ENCODE results near the gene CTNNB1.
A peak's percentile ranks its signal among the peaks of the same experiment; 100 is the strongest.

CTNNB1 gene

DNA sequence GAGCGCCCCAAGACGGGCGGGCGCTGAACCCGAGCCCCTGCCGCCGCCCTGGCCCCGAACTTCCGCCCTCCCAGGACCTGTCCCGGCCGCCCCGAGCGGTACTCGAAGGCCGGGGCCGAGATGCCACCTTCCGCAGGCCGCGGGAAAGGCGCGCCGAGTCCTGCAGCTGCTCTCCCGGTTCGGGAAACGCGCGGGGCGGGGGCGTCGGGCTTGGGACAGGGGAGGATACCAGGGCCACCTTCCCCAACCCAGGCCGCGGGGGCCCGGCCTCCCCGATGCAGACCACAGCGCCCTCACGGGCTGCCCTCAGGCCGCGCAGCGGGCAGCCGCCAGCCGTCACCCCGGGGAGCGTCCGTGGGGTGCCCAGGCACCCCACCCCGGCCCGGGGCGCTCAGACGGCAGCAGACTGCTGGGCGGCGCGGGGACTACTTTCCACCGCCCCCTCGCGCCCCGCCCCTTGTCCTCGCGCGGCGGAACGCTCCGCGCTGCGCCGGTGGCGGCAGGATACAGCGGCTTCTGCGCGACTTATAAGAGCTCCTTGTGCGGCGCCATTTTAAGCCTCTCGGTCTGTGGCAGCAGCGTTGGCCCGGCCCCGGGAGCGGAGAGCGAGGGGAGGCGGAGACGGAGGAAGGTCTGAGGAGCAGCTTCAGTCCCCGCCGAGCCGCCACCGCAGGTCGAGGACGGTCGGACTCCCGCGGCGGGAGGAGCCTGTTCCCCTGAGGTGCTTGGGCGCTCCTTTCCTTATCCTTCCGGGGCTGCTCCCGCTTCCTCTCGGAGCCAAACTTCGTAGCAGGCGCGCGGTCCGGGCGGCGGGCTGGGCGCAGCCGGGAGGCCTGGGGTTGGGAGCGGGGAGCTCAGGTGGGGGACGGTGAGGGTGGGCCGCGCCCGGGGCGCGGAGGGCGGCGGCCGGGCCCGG, at the start of gene CTNNB1:
CTNNB1 (plus strand) TSS at position 556 of the 916 bp plus-strand sequence. CDS start 24,564 bp downstream, outside the sequence.
- DNase-seq (ENCODE audit: low read depth) = peak; percentile 84

DNA sequence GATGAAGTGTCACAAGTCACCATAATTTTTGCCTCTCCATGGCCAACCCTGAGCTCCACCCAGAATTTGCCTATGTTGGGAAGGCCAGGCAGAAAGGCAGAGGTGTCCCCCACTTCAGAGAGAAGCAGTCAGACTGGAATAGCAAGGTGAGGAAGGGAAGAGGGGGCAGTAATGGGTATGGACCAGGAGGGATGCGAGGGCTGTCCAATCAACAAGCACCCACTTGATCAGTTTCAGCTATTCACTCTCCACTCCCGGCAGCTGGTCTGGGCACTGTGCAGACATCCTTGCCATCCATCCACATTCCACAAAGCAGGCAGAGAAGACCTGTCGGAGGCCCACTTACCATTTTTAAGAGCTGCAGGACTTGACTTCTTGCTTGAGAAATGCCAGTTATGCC, 43.5 kb upstream of the CTNNB1 start:
- no peak for DNase-seq (ENCODE audit: low read depth)

DNA sequence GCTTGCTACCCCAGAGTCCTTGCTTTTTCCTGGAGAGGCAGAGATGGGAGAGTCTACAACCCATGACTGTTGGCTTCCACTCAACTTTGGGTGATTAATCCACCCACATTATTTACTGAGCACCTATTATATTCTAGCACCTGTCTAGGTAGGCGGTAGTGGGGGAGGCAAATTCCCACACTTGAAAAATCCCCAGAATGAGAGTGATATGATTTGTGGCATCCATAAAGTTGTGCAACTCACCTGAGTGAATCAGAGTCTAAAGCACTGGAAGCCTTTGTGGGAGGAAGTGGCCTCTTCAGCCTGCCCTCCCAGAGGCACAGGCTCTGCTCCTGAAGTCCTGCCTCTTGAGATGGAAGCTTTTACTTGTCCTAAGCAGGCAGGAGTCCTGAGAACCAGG, 40.4 kb upstream of the CTNNB1 start:
- DNase-seq (ENCODE audit: low read depth) = no peak

DNA sequence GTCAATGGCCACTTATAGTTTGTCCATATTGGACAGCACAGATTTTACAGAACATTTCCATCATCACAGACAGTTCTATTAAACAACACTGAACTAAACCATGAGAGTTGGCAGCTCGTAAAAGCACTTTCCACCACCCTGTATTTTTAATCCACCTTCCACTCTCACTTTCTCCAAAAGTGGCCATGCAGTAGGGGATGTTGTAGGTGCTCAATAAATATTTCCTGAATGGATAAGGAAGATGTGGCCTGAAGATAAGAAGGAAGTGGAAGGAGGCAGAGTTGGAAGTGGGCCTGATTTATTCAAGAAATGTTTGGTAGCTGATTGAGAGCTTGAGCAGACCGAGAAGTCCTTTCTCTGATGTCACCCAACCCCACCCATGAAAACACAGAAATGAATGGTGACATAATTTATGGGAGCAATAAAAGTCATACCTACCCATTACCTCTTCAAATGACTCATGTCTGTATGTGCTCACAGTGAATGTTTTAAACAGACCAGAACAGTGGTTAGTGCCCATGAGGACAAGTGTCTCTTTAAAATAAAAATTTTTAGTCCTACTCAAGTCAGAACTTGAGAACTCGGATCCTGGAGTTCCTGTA, 39.6 kb upstream of the CTNNB1 start:
- DNase-seq (ENCODE audit: low read depth) = no peak

DNA sequence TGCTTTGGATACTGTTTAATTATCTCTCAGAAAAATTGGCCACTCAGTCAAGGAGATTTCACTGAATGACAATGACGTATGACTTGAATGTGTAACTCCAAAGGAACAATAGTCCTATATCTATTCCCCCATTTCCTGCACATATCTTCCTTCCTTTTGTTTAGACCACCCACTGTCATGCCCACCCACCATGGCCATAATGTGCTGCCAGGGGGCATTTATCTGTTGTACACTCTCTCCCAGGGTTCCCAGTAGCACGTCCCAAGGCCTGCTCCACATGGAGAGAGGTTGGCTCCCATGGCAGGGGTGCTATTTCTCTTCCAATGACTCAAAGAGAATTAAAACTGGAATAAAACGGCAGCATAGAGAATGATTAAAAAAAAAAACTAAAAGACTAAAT, 36.8 kb upstream of the CTNNB1 start:
- no peak for DNase-seq (ENCODE audit: low read depth)

DNA sequence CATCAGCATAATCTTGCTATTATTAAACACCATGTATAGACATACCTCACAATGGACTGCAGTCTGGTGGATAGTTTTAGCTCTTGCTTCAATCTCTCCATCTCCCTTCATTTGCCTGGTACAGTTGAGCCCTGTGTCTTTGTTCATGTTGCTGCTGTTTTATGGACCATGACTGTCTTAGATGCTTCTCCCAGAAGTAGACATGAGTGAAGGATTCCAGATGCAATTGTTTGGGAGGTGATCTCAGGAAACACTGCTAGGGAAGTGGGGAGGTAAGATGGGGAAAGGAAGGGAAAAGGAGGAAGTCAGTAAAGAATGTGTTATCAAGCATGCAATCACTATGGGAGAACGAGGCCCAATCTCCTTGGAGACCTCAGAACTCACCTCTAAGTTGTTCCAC, 36.3 kb upstream of the CTNNB1 start:
- DNase-seq (ENCODE audit: low read depth) = no peak

DNA sequence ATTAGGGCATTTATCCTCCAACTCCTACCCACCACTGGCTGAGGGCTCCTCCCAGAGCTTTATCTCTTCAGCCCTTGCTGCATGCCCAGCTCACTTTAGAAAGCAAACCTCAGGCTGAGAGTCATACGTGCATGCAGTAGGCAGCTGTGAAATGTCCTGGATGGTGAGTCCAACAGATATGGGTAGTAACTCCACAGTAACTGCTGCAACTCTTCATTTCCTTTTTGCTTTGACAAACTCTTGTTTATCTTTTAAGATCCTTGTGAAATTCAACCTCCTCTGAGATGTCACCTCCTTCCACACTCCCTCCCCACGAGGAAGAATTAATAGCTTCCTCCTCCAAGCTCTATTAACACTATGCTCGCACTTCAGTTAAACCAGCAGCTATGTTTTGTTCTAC, 35.9 kb upstream of the CTNNB1 start:
- DNase-seq (ENCODE audit: low read depth) = no peak

DNA sequence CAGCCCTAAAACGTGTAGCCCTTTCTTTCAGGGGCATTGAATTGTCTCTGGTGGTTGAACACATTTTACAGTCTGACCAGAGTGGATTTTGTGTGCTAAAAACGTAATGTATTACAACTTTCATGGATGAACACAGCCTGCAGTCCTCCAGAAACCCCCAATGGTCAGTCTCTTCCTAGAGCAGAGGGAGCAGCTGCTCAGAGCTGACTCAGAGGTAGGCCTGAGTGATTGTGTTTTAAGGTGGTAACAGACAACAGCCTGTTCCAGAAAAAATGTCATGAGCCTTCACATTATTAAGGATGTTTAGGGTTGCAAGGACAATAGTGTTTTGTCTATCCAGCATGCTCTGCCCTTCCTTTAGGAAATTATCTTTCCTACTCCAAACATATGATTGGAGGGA, 34.5 kb upstream of the CTNNB1 start:
- no peak for DNase-seq (ENCODE audit: low read depth)

DNA sequence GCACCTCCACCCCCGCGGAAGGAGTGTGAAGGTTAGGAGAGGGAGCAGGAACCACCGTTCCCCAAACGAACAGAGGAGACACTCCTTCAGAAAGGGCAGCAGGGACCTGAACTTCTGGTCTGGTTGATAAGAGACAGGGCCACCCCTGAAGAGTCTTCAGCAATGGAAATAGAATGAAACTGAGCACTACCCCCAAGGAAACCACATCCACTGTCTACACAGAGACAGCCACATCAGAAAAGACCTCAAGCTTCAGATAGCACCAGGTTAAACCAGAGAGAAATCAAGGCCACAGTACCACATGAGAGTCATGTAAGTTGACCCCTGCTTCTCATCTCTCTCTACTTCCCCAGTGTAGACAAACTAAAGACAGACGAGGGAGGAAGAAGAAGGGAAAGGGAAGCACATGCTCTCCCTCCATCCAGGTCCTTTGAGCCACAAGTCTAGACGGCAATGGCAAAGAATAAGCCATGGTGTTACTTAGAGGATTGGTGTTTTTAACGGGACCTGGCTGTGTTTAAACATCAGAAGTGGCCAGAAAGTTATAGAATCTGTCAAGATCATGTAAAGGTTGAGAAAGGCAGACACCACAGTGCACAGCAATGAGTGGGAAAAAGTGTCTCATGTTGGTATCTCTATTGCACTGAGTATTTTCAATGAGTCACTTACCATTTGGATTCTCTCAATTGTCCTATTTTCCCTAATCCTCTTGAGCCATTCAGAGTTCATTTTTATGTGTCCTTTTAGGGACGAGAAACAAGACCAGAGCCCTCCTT, 31.4 kb upstream of the CTNNB1 start:
- no peak for DNase-seq (ENCODE audit: low read depth)

DNA sequence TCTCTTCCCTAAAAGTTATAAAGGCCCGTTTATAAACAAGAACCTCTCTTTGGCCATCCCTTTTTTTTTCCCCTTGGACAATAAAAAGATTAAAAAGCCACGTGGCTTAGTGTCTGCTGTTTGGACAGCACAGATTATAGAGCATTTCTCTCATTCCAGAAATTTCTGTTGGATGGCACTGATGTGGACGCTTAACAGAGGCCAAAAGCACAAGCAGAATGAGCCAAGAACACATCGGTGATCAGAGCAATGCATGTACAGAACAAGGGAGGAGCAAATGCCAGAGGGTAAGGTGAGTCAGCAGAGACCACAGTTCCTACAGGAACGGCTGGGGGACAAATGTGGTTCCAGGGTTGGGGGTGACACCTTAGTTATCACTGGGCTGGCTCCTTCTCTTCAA, 30.3 kb upstream of the CTNNB1 start:
- DNase-seq (ENCODE audit: low read depth) = no peak

DNA sequence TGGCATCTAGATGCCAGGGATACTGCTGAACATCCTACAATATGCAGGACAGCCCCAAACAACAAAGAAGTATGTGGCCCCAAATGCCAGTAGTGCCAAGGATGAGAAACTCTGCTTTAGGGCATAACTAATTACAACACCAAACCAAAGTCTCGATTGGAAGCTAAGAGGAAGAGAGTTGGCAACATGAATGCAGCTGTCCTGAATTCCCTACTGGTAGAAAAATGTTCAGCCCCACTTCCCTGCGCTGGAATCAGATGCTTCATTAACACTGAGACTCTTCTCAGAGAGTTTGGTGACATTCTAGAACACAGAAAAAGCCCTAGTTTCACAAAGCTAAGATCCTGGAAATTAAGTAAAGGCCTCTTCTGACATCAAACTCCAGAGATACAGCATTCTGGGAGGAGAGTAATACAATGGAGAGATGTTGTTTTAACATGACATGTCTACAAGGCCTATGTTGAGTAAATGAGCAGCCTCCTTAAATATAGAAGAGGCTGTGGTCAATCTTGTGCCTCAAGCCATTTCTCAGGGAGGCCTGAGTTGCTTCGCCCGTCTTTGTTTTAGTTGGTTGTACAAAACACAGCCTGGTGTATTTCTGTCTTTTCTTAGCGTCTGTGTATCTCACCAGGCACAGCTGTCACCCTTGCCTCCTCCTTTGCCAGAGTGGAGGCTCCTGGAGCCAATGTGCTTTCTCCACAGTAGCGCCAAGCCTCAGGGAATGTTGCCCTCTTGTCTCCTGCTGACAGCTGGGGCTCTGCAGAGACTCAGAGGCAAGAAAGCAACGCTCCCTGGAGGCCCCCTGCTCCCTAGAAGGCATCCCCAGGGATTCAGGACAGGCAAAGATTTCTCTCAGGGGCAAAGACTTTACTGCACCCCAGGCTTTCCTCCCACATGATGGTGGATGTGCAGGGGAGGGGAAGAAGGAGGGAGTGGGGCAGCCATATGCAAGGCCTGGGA, 25.1 kb upstream of the CTNNB1 start:
- no peak for DNase-seq (ENCODE audit: low read depth)

DNA sequence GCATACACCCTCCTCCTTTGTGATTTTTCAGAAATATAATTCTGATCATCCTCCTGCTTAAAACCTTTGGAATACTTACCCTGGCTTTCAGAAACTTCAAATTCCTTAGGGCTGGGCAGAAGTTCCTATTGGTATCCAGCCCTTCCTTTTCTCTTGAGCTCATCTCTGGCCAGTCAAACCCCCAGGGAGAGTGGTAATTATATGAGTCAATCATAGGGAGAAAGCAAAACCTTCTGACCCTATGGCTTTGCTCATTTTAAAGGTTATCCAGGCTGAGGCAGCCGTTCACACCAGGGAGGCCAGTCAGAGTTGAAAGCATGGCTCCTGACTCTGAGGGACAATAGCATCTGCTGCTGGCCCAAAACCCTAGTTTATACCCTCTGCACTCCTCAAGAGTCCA, 23.9 kb upstream of the CTNNB1 start:
- no peak for DNase-seq (ENCODE audit: low read depth)

DNA sequence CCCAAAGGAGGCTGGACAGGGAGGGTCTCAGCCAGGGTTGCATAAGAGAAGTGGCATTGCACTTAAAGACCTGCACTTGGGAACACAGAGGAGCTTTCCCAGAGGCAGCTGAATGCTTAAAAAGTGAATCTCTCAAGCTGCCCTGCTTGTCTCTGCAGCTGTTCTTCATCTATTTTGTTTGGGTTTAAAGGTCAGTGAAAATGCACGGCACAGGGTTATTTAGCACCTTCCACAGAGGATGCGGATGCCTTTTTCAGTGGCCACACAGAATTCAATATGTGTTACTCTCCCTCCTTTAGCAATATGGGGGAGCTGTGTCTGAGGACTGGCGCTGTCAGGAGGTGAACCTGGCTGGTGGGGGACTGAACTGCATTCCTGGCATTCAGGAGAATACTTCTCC, 22.7 kb upstream of the CTNNB1 start:
- DNase-seq (ENCODE audit: low read depth) = no peak

DNA sequence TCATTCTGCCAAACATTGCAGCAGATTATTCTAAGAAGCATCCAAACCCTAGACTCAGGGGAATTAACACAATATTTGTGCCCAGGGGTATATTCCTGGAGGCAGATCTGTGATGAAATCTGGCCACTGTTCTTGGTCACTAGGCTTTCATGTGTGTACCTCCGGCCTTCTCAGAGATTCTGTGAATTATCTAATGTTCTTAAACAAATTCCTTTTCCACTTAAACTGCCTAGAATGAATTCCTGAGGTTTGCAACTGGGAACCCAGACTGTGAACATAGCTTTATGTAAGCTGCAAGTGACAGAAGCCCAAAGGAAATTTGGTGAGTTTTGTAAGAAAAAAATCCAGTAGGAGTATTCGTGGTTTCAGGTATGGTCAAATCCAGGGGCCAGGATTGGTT, 20.7 kb upstream of the CTNNB1 start:
- no peak for DNase-seq (ENCODE audit: low read depth)

DNA sequence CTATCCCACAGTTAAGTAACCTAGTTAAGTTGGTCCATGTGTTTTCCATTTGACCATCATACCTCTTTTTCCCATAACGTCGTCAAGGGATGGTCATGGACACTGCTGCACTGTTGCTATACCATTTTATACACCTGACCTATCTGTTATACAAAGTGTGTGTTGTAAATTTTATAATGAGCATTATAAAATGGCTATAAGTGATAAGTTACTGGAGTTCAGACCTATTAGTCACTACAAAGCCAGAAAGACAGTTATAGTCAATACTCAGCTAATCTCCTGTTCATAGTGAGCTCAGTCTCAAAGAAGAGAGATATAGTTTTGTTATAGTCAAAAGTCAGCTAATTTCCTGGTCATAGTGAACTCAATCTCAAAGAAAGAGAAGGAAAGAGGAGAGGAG, 18.9 kb upstream of the CTNNB1 start:
- DNase-seq (ENCODE audit: low read depth) = no peak

DNA sequence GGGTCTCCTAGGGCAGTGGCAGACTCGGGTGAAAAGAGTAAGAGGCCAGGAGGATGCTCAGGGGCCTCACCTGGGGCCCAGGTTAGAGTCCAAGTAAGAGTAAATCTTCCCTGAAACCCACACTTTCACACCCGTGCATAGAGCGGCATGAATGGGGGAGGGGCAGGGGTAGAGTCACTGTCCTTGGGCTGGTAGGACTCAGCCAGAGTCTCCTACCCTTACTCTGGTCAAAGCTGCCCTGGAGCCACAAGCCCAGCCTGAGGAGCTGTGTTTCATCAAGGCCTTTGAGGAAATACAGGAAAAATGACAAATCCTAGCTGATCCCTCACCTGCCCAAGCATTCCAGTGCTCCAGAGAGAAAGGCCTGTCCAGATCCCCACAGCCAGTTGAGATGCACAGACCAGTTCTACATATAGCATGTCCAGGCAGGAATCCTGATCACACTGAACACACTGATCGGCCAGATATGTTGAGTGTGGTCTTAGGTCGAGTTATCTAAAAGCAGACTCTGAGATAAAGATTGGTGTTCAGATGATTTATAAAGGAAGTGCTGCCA, 16.7 kb upstream of the CTNNB1 start:
- DNase-seq (ENCODE audit: low read depth) = no peak

DNA sequence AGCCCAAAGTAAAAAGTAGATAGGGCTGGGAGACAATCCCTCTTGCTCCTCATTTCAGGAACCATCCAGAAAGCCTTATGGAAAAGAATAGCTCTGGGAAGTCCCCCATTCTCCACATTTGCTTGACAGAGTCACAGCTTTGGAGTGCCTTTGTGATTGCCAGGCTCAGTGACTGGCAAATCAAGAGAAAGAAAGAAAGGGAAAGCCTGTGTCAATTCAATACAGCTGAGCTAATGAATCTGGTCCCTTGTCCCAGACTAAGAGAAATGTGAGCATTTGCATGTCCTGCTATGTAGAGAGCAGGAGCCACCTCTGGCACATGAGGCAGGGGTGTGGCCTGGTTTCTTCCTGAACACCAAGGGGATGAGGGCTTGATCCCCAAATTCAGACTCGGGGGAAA, 14.9 kb upstream of the CTNNB1 start:
- no peak for DNase-seq (ENCODE audit: low read depth)

DNA sequence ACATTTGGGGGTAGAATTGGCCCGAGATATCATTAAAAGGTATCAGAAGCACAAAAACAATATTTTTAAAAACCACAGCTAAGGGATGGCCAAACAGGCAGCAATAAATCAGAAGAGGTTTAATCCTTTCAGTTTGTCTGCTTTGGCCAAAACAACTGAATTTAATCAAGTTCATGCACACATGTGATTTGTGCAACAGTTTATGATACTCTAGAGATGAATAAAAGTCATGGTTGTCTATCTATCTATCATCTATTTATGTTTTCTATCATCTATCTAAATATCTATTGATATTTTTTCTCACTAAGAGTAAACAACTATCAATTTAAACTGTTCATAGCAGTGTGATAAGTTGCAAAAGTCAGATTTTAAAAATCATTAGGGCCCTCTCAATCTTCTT, 13.0 kb upstream of the CTNNB1 start:
- DNase-seq (ENCODE audit: low read depth) = no peak

DNA sequence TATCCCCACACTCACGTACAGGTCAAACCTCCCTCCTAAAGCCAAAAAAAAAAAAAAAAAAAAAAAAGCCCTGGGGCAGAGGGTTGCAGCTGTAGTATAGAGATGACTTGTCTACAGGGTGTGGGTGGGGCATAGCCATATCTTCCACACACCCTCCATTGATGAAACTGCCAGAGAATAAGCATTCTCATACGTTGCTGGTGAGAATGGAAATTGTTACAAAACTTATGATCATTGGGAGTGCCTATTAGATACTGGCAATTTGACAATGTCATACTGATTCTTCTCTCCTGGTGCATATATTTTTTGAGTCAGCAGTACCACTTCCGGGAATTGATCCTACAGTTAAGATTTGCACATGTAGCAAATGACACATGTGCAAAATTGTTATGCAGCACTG, 11.0 kb upstream of the CTNNB1 start:
- no peak for DNase-seq (ENCODE audit: low read depth)

DNA sequence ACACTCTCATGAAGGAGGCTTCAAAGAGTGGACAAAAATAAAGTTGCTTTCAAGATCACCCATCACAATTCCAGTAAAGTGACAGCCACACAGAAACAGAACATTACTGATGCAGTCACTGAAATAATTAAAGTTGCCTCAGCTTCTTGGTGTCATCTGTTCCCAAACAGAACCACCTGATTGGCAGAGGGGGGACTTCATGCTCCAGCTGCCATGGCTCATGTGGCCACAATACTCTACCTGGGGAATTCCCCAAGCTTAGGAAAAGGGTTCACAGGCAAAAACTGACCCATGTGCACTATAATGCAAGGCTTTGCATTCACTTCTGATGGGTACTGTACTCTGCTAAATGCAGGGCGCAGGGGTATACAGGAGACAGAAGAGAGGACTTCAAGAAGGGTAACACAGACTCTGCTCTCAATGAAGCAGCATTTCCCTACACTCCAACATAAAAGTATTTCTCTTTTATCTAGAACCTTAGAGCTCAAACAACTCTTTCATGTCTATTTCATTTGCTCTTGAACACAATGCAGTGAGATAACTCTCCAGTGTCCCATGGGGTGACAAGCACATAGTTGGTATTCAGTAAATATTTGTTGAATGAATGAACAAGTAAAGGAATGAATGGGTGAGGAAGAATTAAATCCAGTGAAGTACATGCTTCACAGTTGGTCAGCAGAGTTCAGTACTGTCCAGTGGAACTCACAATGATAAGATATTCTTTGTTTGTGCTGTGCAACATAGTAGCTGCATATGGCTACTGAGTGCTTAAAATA, 8.6 kb upstream of the CTNNB1 start:
- DNase-seq (ENCODE audit: low read depth) = no peak

DNA sequence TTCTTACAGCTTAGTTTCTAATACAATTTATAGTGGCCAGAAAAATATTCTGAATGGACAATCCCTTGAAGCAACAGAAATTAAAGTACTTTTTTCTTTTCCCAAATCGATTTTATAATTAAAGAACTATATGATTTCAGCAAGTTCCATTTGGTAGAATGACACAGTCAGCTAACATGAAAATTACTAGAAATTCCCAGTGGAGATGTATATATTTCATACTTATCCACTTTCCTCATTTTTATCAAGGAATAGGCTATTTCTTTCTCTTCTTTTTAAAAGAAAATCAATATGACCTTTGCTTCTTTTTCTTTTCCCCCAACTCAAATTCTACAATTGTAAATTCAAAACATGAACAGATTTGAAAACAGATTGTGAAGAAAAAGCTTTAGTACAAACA, 6.4 kb upstream of the CTNNB1 start:
- no peak for DNase-seq (ENCODE audit: low read depth)

Data from stimulated activated CD8-positive, alpha-beta memory T cell treated with anti-CD3 and anti-CD28 coated beads, Interleukin-12 subunit alpha, Interleukin-12 subunit beta, amount 100 ng/mL, for 4 hours (primary cell).